Non-pigmented ciliary epithelial cell (primary cell): ENCODE data around the gene CPNE5.

Experiments used
- DNase-seq: peaks from one replicate; pipeline ENCODE4 v3.0.0-alpha.2; 2010; ENCODE audit warnings: low read depth

Gene CPNE5

DNA sequence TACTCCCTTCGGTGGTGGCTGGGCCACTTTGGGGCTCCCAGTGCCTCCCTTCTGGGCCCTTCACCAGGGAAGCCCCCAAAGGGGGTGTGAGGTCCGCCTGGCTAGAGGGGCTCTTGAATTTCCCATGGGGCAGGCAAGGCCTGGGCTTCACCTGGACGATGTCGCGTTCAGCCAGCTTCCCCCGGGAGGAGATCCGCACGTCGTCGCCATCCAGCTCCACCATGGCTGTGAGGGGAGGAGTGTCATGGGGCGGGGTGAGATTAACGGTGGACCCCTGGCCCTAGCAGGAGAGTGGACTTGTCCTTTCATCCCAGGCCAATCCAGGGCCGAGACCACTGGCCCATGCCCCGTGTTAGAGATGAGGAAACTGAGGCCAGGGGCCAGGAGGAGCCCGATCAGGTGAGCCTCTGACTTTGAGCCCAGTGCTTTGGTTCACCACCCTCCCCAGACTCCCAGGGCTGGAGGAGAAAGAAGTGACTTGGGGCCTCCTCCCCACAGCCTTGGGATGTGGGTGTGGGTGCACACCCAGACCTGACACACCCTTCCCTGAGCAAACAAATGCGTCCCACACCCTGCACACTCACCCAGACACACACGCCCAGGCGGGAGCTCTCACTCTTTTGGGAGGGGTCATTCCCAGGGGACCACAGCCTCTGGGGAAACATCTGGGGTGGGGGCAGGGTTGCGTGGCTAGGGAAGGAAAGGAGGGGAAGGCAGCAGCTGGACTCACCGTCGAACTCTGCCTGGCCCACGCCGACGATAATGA lies 95.5 kb downstream of the CPNE5 start:
- no peak for DNase-seq

DNA sequence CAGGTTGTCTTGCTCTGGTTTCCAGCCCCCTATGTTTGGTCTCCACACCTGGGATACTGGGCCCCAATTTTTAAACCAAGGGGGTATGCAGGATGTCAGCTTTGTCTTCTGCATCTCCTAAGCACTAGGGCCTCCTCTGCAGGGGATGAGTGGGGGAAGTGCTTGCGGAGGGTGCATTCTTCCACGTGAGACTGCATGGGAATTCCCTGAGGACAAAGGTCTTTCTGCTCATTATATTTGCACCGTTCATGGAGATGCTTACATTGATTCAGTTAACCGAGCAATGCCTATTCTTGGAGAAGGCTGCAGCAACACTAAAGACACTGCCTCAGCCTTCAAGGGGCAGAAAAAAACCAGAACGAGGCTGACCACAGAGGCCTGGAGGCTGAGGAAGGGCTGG lies 96.2 kb downstream of the CPNE5 start:
- no peak for DNase-seq

DNA sequence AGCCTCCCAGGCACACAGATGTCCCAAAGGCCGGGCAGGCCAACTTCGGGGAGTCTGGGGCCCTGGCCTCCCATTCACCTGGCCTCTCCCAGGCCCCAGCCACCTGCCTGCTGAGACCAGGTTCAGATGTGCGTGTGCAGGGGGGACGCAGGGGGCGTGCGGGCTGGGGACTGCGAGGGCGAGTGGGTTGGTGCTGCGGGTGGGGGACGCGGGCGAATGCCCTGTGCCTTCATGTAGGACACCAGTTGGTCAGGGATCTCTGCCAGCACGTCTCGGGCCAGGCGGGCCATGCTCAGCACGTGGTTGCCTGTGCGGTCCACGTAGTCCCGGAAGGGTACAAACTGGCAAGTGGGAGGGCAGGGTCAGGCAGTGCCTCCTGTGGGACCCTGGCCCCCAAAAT lies 97.1 kb downstream of the CPNE5 start:
- no peak for DNase-seq

DNA sequence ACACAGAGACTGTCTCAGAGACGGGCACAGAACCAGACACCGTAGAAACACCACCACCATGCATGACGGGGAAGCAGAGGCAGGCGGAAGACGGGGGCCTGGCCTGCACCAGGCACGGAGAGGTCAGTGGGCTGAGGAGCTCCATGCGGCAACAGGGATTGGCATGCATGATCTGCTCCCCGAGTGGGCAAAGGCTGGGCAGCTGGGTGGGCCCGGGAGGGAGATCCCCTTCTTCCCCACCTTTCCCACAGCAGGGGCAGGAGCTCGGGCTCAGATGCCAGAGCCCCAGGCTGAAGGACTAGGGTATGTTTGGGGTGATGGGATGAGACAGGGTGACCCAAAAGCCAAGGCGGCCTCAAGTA lies 98.4 kb downstream of the CPNE5 start:
- no peak for DNase-seq

DNA sequence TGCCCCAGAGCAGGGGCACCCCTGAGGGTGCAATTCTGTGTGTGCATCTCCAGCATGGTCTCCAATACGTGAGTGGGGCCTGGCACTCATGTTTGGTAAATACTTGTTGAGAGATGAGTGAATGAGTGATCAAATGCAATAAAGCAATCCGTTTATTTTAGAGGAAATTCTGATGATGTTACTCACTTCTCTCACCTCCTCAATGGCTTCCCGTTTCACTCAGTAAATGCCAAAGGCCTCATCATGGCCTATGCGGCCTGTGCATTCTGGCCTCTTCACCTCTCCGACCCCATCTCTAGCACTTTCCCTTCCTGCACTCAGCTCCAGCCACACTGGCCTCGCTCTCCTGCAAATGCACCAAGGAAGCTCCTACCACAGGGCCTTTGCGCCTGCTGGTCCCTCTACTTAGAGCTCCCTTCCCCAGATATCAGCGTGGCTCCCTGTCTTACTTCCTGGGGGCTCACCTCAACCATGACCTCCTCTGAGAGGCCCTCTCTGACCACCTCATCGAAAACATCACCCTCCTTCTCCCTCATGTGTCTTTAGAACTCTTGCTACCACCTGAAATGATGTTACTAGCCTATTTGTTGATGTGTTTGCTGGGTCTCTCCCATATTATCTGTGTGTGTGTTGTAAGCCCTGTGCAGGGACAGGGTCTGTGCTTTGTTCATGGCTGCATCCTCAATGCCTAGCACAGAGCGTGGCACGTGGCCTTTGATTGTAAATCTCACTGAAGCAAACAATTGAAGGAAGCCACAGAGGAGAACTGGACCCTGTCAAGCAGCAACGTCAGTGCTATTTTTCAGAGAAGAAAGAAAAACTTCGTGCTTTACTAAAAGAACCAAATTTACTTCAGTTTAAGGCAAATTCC lies 99.1 kb downstream of the CPNE5 start:
- no peak for DNase-seq

DNA sequence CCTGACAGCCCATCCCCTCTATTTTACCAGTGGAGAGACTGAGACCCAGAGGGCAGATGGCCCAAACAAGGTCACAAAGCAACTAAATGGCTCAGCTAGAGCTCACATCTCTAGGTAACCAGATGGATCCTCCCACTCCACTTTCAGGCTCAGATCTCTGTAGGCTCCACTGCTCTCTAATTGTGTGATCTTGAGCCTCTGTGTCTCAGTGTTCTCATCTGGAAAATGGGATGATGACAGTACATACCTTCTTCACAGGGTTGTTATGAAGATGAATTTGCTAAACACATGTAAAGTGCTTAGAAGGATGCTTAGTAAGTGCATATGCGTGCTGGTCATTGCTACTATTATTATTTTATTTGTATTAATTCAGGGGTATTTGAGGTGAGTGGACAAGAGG lies 101.1 kb downstream of the CPNE5 start:
- no peak for DNase-seq

DNA sequence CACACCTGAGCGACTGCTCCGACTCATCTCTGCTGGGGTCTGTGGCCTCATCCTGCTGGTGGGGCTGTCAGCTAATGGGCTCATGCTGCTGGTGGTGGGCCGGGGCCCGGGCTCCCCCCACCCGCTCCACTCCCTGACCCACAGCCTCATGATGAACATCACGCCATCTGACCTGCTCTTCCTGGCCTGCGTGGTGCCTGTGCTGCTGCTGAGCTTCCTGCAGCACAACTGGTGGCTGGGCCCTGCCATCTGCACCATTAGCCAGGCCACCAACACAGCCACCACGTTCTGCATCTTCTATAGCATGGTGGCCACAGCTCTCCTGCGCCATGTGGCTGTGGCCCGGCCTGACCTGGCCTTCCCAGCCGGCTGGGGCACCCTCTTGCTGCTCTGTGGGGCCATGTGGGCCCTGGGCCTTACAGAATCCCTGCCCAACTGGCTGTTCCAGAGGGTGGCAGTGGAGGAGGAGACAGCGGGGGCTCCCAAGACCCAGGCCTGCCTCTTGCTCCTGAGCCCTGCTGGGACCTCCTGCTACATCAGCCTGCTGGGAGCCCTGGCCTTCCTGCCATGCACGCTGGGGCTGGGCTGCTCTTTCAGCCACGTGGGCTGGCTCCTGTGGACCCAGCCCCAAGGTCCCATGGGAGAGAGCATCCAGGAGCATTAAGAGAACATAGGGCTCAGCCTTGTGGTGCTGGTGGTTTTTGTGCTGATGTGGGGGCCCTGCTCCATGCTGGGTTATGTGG lies 102.0 kb downstream of the CPNE5 start:
- DNase-seq: no peak

DNA sequence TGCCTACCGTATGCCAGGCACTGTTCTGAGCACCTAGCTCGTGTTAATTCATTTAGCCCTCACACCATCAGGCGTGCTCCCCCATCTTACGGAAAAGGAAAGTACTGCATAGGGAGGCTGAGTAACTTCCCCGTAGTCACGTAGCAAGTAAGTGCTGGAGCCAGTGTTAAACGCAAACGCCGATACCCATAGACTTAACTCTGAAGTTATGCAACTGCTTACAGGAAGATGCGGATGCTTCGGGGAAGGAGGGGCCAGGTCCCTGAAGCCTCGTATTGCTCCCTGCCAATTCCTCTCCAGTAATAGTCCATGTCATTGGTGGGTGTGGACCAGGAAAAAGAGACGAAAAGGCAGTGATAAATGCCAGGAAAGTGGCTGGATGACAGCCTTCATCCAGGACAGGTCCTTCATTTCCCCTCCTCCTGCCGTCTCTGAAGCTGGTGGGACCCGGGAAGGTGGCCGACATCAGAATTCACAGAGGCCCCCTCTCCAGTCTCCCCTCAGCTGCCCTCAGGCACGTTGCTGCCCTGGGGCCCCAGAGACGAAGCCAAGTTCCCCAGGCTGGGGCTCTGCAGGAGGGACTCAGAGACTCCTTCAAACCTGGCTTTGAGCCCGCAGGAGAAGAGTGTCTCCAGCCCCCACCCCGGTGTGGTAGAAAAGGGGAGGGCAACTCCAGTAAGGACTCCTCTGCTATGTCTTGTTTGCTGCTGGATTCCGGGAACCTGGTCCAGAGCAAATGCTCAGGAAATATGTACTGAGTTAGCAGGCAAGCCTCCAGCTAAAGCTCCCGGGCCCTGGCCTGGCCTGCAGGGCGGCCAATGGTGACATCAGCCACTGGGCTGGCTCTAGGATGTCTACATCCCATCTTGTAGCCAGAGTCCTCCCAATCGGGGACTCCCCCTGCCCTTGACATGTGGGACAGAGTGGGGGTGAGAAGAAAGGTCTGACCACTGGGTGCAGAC lies 103.9 kb downstream of the CPNE5 start:
- no peak for DNase-seq

DNA sequence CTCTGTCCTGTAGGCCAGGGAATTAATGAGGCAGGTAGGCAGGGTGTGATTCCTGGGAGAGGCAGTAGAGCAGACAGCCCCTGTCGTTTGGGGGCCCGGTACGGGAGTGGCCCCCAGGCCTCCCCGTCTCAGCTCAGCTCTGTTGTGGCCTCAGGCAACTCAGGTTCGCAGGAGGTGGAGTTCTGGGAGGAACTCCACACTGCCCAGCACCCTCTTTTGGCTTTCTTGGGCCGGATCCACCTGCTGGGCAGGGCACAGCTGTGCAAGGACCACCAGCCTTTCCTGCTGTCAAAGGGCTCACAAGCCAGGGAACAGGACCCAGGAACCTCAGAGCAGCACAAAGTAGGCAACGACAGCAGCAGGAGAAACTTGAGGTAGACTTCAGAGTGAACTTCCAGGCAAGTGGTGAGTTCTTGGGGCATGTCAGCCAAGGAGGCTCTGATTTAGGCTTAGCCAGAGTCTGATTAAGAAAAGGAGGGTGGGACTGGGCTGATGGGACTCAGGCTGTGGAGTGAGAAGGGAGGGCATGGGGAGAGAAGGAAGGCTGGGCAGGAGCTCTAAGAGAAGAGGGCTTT lies 104.7 kb downstream of the CPNE5 start:
- DNase-seq: no peak

DNA sequence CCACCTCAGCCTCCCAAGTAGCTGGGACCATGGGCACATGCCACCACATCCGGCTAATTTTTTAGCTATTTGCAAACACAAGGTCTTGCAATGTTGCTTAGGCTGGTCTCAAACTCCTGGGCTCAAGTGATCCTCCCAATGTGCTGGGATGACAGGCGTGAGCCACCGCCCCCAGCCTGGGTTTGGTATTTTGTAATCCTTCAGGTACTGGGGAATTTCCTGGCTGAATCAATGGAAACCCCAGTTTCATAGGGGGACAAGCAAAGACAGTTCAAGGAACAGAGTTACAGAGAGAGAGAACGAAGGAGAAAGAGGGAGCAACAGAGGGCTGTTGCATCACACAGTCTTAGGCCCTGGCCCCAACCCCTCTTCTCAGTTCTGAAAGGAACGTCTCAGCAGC lies 105.9 kb downstream of the CPNE5 start:
- DNase-seq: no peak

DNA sequence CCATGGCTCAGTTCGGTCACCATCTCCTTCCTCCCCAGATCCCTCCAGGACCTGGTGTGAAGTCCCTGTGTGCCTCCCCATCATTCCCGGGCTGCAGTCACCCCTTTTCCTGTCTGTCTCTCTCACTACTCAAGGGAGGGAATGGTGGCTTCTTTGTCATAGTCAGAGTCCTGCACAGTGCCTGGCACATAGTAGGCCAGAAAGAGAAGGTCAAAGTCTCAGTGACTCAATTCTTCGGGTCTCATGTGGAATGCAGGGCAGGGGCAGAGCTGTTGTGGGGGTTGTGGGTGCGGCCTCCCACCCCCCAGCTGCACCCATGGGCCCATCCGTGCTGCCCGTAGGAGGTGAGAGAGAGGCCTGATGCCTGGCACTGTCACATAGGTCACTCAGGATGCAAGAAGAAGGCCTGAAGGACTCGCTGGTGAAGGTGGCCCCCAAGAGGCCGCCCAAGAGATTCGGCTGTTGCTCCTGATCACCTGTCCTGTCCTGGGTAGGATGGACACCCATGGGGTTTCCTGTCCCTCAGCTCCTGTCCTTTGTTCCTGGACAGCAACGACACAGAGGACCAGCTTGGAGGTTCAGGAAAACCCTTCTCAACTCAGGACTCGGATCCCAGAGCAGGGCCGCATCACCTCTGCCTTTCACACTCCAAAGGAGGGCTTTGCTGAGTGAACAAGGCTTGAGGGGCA lies 107.5 kb downstream of the CPNE5 start:
- DNase-seq: no peak

DNA sequence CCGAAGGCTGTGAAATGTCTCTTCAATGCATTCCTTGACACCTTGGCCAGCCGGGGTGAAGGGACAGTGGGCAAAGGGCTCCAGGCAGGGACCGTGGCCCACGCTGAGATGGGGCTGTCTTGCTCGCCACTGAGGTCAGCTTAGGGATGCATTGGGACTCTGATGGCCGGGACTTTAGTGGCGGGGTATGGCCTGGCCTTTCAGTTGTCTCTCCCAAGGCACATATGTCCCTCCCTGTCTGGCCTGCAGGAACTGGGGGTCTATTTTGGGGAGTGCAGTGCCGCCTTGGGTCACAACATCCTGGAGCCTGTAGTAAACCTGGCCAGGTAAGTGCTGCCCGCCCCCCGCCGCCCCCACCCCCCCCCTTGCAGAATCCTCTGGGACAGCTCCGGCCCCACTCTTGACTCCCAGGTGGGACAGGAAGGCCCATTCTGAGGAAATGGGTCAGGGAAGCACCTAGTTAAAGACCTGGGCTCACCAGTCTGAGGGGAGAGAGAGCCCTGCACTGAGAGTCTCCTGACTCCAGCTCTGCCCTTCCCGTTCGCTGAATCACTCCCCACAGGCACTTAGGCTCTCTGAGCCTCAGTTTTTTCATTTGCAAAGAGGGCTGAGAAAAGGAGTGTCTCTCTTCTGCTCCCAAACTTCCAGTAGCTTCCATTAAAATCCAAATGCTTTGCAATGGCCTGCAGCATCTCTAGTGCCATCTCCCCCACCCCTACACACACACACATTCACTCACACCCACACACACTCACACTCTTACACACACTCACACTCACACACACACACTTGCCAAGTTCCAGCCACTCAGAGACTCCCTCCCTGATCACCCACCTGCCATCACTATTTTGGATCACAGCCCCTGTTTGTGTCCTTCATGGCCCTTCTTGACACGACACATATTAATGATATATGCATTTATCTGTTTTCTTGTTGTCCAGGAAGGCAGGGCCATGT lies 108.5 kb downstream of the CPNE5 start:
- no peak for DNase-seq

DNA sequence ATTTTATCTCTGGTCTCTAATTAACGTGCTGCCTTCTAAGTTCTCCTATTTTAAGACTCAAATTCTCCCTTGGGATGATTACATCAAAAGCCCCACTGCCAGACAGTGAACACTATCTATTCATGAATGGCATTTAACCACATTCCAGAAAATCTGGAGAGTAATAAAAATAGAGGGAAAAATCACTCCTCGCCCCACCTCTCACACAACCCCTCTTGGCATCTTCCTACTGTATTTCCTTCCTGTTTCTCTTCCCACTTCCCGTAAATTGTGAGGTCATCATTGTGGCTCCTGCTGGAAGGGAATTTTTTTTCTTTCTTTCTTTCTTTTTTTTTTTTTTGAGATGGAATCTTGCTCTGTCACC lies 110.1 kb downstream of the CPNE5 start:
- DNase-seq: no peak

DNA sequence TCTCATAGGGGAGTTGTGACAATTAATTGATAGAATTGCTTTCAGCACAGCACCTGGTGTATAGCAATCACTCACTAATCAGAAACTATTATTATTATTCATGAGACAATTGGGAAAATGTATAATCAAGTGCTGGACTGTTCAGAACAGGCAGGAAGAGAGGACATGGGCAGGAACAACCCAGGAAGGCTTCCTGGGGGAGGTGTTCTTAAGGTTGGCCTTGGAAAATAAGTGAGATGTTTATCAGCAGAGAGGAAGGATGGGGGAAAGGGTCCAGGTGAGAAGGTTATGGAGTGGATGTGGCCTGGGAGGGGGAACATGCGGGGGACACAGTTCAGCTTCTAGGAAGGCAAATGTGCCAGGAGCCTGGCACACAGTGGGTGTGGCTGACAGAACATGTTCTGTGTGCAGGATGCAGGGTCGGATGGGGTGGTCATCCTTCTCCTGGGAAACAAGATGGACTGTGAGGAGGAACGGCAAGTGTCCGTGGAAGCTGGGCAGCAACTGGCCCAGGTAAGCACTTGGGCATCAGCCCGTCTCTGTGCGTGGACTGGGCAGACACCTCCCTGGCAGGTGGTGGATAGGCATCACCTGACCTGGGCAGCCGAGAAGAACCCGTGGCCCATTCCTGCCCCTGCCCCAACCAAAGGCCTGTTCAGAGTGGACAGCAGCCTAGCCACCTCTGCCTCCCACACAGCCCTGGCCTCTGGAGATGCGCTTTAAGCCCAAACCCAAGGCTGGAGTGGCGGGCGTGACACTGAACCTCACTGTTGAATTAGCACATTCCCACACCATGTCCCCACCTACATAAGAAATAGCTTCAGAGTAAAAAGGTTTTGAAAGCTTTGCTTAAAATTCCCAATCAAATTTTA lies 110.7 kb downstream of the CPNE5 start:
- no peak for DNase-seq

DNA sequence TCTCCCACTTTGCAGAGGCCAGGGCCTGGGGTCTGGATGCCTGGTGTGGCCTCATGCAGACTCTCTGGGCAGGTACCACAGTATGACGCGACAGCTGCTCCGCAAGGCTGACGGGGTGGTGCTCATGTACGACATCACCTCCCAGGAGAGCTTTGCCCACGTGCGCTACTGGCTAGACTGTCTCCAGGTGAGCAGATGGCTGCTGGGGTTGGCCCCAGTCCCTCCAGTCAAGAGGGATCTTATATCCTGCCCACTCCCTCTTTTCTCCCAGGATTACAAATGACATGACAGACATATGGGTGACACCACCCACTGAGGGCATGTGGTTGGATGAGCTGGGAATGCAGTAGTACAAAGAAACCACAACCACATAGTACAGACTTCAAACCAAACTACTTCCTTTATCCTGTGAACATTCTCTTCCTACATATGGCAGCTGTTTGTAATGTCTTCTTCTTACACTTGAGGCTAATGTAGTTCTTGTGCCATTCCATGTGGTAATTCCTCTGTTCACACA lies 111.7 kb downstream of the CPNE5 start:
- no peak for DNase-seq

DNA sequence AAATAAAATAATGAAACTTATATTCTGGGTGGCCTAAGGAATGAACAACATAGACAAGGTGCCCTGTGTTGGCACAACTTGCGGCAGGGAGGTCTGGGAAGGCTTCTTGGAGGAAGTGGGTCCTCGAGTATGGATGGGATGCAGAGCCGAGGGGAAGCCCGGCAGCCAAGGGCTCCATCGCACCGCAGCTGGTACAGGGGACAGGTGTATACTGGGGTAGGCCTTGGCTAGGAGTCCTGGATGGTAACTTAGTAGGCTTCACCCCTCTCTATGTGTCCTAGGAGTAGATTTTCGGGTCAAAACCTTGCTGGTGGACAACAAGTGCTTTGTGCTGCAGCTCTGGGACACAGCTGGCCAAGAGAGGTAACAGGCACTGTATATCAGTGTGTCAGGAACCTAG lies 113.7 kb downstream of the CPNE5 start:
- no peak for DNase-seq

DNA sequence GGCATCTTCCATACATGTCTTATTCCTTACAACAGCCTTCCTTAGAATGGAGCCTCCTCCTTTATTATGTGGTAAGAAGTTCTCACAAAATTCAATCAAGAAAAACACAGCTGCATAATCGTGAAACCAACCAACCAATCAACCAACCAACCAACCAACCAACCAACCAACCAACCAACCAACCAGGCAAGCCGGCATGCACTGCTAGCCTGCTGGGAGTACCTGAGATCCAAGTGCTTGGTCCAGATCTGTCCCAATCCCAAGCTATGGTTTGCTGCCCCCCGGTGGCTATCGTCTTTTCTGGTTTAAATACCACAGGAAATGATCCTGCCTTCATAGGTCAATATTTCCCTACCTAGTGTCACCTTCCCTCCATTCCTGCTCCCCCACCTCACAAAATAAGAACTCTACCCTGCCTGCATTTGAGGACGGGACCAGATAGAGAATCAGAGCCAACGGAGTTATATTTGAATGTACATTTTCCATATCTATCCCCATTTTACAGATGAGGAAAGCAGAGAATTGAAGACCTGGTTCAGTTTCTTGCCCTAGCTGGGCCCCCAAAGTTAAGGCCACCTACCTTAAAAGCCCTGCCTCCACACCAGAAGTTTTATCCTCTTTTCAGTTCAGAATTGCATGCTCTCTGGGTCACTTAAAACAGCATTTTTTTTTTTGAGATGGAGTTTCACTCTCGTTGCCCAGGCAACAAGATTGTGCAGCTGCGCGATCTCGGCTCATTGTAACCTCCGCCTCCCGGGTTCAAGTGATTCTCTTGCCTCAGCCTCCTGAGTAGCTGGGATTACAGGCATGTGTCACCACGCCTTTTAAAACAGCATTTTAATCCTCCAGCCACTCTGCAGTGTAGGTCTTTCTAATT lies 114.5 kb downstream of the CPNE5 start:
- DNase-seq: no peak
